HG03432 (cell line): ENCODE data around the gene HSDL1.
"Not testable (repeated sequence)": the region's sequence is repeated elsewhere in the genome, so short reads cannot be mapped to it uniquely, and the experiment has no call there.

ENCODE experiments used
- ATAC-seq: cut with Tn5 transposase; IDR thresholded peaks from one replicate; pipeline ENCODE4 v1.9.1; 2021; ENCODE audit warnings: mild to moderate bottlenecking, moderate library complexity; ENCODE audit not compliant: unreplicated experiment

Gene HSDL1

DNA sequence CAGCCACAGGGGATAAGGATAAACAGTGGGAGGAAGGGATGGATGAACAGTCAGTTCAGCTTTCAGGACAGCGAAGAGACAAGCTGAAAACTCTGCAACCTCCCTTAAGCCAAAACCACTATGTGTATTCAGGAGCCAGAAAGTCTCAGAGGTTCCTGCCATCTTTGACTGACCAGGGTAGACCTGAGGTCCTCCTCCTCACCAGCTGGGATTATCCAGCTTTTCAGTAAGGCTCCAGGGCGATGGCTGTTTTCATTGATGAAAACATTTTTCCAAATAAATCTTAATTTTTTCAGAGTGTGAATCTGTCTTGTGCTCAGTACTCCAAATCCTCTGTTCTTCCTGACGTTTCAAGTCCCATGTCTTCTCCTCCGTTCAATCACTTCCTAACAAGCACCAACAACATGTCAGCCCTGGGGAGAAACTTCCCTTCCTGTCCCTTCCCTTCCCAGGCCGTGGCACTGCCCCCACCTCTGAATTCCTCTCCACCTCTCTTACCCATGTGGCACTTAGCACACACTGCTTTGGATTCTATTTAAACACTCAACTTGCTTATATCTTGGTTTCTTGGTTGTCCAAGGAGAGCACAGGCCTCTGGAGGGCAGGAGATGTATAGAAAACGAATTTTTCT lies 5.2 kb downstream of the HSDL1 start:
- no peak for ATAC-seq

DNA sequence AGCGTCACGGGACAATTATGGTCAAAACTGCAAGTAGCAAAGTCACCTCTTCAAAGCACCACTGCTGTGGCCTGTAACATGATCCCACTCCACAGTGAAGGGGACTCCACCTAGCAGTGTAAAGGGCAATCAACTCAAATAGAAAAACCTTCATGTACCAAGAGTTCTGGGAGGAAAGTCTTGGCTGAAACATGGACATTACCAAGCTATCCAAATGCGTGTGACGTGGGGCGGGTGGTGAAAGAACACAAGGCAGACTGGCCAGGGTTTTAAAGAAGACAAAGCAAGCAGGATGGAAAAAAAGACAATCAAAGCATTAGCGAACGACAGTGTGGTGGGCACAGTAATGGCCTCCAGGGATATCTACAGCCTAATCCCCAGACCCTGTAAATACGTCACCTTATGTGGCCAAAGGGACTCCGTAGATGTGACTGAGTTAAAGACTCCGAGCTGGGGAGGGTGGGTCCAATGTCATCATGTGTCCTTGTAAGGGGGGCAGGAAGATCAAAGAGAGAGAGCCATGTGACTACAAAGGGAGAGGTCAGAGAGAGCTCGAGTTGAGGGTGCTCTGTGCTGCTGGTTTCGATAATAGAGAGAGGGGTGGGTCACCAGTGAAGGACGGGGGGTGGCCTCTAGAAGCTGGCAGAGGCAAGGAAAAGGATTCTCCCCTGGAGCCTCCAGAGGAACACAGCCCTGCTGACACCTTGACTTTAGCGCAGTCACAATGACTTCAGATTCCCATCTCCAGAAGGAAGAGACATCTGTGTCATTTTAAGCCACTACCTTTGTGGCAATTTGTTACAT lies 6.0 kb downstream of the HSDL1 start:
- ATAC-seq: peak; percentile 91

DNA sequence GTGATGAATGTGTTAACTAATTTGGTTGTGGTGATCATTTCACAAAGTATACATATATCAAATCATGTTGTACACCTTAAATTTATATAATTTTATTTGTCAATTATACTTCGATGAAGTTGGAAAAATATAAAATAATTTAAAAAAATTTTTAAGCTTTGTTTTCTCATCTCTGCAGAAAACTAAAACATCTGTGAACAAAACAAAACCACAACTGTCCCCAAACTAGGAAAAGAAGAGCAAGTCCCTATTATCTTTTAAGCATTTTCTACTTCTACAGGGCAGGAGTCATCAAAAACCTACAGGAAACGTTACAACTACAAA lies 6.5 kb downstream of the HSDL1 start:
- ATAC-seq: no peak

DNA sequence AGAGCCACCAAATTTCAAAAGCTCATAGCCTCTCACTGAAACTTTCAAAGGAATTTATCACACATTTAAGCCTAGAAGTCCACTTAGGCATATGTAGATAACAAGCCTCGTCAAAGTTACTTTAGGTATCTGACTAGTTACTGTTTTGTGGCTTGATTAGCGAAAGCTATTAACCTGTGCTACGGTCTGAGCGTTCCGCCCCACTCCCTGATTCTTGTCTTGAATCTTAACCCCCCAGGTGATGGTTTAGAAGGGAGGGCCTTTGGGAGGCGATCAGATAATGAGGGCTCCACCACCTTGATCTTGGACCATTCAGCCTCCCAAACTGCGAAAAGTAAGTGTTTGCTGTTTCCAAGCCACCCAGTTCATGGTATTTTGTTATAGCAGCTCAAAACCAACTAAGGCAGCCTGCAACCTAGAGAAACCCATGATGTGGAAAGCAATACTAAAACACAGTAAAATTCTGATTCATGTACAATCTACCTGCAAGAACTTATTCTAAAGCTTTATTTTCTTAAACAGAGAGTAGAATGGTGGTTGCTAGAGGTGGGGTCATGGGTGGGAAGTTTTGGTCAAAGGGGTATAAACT lies 7.1 kb downstream of the HSDL1 start:
- no peak for ATAC-seq

DNA sequence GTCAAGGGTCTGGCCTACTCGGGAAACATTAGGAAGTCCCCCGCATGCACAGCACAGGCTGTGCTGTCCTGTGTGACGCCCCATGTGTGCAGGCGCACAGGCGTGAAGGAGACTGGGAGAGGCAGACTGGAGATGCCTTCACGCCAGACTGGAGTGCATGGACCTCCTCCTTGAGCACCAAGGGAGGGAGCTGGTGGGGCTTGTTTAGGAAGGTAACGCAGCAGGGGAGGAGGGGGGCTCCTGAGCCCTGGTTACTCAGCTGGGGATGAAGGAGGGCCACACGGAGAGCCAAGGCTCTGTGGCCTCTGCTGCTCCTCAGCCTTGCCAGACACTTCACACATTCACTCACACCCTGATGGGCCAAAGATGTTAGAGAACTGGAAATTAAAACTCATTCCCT lies 7.7 kb downstream of the HSDL1 start:
- no peak for ATAC-seq

DNA sequence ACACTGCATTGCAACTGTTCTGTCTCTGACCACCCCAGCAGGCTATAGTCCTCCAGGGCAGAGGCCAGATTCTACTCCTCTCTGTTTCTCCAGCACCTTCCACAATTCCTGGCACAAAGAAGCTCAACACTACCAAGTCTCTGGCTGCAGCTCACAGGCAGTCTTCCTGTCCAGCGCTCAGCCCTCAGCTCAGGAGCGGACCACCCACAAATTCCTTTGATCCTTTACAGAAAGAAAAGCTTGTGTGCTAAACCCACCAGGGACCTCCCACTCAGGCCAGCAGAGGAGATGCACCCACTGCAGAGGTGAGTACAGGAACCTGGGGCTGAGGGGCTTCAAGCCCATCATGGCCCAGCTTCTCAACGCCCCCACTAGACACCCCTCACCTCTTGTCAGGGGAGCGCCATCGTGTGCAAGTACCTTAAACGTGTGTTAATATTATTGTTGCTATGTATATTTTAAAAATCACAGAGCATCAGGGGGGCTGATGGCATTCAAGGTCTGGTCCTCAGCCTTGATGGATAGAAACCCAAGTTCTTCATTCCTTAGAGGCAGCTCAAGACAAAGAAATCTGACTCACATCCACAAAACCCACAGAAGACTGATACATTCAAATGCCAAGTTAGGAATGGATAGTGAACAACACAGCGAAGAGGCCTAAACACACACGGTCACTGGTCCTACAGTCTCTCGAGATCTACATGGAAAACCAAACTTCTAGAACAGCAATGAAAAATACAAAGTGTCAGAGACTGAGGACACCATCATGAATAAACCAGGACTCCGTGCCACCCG lies 8.4 kb downstream of the HSDL1 start:
- no peak for ATAC-seq

DNA sequence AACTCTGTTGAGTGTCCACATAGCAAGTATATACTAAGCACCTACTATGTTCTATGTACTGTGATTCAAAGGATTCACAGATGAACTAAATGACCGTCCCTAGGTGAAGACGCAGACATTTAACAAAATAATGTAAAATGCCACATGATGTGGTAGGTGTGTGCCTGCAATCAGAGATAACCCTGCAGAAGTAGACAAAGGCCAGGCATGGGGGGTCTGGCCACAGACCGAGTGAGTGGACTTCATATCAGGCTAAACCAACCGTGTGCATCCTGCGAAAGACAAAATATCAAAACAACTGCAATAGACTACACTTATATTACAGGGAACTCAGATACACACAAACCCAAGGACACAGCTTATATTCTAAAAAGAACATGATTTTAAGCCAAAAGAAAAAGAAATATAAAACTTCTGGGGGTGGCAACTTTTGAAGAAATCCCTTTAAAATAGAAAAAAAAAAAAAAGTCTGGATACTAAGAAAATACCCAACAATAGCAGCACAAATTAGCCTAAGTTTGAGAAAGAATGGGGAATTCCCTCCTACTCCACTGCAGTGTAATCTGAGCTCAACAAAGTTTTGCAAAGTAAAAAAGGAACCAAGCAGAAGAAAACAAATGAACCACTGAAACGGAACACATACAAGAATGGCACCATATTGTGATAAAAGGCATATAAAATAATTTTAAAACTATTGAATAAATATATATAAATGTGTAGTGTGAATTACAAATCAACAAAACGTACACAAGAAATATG lies 12.3 kb downstream of the HSDL1 start:
- ATAC-seq: no peak

DNA sequence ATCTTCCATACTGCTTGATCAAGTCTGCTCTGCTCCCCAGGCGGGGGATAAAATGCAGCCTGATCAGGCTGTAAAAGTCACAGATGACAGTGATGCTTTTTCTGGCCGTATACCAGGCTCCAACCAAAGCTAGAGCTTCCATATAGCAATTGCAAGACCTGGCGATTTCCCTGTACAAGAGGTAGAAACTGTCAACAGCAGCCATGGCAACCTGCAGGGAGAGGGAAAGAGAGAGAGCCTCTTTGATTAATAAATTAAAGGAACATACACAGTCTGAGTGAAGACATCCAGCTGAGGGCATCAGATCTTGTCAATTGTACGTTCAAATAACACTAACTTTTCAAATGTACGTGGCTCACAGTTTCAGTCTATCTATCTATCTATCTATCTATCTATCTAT lies 13.9 kb downstream of the HSDL1 start:
- no peak for ATAC-seq

DNA sequence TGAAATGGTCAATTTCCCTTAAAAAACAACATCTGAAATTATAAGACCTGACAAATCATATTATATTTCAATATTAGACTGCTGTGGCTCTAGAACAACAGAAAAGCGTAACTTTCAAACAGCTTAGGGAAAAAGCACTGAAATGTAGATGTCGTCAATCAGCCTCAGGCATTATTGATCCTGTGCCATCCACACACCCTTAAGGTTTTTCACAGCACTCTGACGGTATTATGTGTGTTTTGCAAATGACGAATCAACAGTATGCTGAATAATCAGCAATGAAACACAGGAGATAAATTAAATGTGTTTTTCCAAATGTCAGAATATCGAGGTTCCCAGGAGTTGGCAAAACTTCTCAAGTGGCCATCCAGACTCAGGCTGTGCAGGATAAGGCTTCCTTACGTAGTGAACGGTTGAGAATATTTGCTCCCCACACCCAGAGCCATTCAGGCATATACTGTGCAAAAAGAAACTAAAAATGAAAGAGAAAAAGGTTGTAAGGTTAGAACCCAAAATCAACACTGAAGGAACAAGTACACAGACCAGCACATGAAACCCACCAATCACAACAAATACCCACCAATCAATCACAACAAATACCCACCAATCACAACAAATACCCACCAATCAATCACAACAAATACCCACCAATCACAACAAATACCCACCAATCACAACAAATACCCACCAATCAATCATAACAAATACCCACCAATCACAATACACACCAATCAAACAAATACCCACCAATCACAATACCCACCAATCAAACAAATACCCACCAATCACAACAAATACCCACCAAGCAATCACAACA lies 20.5 kb downstream of the HSDL1 start:
- no peak for ATAC-seq

DNA sequence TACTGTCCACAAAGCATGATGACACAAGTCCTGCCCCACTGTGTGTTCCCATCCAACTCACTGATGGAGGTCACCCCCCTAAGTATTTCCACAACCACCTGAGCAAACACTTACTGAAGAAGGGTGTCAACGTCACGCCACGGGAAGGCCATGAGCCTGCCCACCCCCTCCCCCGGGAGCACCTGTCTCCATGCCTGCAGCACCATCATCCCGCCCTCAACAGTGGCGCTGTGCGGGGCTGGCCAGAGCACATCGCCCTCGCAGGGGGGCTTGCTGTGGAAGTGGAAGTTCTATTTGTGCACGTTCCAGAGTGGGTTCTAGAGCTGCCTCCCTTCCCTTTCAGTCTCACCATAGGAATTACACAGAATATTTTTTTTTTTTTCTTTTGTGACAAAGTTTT lies 24.0 kb downstream of the HSDL1 start:
- no peak for ATAC-seq

DNA sequence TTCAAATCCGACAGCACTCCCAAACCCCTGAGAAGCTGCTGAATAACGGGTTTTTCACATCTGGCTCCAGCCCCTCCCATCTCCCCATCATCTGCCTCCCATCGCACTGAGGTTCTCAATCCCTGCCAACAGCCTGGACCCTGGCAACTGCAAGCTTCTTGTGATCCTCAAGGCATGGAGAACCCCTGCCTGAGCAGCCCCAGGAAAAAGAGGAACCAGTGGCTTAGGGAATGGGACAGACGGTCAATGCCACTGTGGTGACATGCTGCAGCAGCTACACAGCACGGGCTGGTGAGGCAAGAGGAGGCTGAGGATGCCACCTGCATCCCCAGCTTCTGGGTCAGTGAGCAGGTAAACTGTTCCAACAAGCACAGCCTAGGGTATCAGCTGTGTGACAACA lies 25.0 kb downstream of the HSDL1 start:
- no peak for ATAC-seq

DNA sequence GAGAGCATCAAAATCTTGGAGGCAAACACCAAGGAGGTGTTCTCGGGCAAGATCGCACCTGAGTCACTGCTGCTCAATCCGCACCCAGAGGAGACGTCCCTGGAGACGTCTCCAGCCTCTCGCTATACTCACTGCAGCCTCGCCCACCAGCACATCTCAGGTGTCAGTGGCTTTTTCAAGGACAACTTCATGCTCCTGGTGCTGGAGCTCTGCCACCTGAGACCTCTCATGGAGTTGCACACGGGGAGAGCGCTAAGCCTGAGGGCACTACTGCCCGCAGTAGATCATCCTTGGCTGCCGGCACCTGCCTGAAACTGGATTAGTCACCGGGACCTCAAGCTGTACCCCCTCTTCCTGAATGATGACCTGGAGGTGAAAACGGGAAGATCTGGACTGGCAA lies 25.6 kb downstream of the HSDL1 start:
- ATAC-seq: no peak

DNA sequence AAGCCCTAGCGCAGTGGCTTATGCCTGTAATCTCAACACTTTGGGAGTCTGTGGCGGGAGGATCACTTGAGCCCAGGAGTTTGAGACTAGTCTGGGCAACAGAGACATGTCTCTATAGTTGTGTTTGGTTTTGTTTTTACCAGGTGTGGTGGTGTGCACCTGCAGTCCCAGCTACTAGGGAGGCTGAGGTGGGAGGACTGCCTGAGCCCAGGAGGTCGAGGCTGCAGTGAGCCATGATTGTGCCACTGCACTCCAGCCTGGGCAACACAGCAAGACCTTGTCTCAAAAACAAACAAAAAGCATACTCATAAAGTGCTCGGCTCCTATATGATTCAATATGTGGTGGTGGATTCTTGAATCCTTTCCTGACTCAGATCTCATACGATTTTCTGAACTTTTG lies 26.7 kb downstream of the HSDL1 start:
- not testable (repeated sequence) for ATAC-seq

DNA sequence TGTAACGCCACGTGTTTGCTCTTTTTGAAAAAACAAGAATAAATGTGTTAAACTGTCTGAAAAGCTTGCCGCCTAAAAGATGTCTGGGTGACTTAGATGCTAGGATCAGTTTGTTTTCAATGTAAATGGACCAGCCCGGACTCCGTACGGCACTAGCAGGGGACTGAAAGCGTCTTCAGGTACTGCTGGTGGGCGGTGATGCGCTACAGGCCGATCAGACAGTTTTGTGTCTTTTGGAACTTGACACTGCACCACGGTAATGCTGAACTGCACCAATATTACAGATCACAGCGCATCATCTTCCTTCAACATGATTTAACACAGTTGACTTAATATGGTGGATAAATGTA lies 27.5 kb downstream of the HSDL1 start:
- peak; percentile 2 for ATAC-seq

DNA sequence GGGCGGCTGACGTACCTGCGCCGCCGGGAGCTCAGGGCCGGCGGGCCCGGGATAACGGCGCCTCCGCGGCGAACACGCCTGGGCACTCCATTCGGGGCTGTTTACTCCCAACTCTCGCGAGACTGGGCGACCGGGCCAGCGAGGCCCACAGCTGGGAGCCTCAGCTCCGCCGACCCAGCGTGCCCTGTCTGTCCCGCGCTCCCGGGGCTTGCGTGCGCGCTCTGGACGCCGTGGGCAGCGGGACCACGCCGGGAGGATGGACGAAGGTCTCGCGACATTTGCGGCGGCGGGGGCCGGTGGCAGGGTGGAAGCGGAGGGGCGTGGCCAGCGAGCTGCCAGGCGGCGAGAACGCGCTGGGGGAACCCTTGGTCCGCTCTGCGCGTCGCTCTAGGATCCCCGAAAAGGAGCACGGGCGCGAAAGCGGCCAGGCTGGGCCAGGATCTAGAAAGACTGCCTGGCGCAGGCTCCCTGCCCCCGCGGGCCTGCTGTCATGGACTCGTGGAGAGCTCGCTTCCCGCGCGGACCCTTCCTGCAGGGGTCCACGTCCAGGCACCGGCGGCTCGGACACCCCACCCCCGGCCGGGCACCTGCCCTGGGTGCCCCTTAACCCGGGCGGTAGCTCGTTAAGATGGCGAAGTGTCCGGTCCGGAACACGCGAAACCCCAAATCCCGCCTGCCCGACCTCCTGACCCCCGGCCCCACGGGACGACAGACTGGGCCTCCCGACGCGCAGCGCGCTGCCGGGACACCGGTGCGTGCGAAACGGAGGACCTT lies 28.1 kb downstream of the HSDL1 start, which contains the start of gene MBTPS1:
MBTPS1 (minus strand) TSS at position 223 of the 774 bp plus-strand sequence. CDS start 15,159 bp downstream, outside the sequence.
- peak; percentile 90 for ATAC-seq

DNA sequence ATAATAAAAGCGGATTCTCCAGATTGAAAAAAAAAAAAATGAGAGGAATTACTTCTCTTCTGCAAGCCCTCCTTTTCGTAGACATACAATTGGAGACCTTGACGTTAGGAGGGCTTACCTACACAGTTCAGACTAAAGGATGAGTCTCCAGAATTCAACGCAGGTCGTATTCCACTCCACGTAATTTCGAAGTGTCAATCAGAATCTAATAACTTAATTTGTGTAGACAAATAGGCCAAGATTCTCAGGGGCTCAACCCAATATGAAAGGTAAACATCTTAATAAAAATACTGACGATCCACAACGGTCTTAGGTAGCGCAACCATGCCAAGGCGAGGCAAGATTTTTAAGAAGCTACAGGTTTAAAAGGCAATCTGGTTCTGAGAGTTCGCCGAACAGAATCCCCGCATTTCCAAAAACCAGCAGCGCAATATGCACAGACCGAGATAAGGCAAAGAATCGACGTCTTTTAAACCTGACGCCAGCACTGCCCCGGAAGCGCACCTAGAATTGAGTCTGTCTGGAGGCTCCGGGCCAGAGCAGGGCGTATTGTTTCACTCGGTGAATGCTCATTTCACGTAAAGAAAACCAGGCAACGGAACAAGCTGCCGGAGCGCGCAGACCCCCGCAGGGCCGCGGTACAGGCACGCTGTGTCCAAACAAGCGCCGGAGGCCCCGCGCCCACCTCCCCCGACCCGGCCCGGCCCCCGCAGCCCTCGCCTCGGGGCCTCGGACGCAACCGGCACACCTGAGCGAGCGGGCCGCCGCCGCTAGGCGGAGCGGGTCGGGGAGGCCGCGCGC lies 28.9 kb downstream of the HSDL1 start:
- ATAC-seq: peak; percentile 39

DNA sequence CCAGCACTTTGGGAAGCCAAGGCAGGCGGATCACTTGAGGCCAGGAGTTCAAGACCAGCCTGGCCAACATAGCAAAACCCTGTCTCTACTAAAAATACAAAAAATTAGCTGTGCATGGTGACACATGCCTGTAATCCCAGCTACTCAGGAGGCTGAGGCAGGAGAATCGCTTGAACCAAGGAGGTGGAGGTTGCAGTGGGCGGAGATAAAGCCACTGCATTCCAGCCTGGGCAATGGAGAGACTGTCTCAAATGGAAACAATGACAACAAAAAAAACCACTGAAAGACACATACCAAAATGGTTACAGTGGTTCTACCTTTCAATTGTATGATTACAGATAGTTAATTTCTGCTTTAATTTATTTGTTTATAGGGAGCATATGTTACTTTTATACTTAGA lies 33.0 kb downstream of the HSDL1 start:
- ATAC-seq: not testable (repeated sequence)

DNA sequence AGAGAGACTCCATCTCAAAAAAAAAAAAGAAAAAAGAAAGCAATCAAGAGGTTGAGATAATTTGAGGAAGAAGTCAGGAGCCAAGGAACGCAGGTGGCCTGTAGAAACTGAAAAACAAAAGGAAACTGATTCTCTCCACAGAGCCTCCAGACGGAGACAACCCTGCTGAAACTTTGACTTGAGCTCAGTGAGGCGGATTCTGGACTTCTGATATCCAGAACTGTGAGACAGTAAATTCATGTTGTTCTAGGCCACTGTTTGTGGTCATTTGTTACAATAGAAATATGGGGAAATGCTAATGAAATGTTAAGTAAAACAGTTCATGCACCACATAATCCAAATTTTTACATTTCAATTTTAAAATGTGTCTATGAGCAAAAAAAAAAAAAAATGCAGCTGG lies 33.5 kb downstream of the HSDL1 start:
- no peak for ATAC-seq
